ENCODE measurements around the gene CADM4. TPM values are rescaled to one million over a fixed set of nuclear protein-coding genes. Genes with fewer than 3 reads are reported as not detected.

The CADM4 gene
- total and polyA plus RNA-seq, 2 of the 8 experiments (the other 6 are each of a cell fraction or from before 2014, with no cell fraction given): 13.5 to 25.0 TPM

- H3K56ac ChIP-seq (replicated peaks; ENCODE audit: insufficient read length, low read depth, low read length): no peak overlapping the region
- no peaks in the 10 kb centered on the region for H3K27me3 ChIP-seq (replicated peaks in 1 of 4; ENCODE audit: control insufficient read depth in 3 of 4, extremely low read depth in 1 of 4, insufficient read depth in 3 of 4, low read length in 3 of 4)
- TF ChIP-seq RXRA (IDR thresholded peaks at IDR 0.05; ENCODE audit: insufficient read depth, low read depth, low read length) (no peak), CHD1 (IDR thresholded peaks at IDR 0.05; ENCODE audit: low read depth, low read length) (no peak), CHD2 (IDR thresholded peaks at IDR 0.05; ENCODE audit: low read length) (no peak), YY1 (IDR thresholded peaks at IDR 0.05; ENCODE audit: low read depth, low read length) (no peak), CBX5 (IDR thresholded peaks at IDR 0.05; ENCODE audit: low read depth, low read length) (no peak), TEAD4 (IDR thresholded peaks at IDR 0.05; ENCODE audit: low read depth, low read length) (no peak), USF2 (IDR thresholded peaks at IDR 0.05; ENCODE audit: low read length) (no peak), GABPA (IDR thresholded peaks at IDR 0.05; ENCODE audit: borderline replicate concordance, insufficient read depth, low read length) (no peak)
- TF ChIP-seq, protein P1, sequence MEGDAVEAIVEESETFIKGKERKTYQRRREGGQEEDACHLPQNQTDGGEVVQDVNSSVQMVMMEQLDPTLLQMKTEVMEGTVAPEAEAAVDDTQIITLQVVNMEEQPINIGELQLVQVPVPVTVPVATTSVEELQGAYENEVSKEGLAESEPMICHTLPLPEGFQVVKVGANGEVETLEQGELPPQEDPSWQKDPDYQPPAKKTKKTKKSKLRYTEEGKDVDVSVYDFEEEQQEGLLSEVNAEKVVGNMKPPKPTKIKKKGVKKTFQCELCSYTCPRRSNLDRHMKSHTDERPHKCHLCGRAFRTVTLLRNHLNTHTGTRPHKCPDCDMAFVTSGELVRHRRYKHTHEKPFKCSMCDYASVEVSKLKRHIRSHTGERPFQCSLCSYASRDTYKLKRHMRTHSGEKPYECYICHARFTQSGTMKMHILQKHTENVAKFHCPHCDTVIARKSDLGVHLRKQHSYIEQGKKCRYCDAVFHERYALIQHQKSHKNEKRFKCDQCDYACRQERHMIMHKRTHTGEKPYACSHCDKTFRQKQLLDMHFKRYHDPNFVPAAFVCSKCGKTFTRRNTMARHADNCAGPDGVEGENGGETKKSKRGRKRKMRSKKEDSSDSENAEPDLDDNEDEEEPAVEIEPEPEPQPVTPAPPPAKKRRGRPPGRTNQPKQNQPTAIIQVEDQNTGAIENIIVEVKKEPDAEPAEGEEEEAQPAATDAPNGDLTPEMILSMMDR (IDR thresholded peaks at IDR 0.05; ENCODE audit: control extremely low read depth in 1 of 3, insufficient read depth in 1 of 3, low read depth in 1 of 3, low read length in 3 of 3): no peak
Observed at GRCh38 chr19:43678512-43679261, 39.0 kb upstream of the CADM4 start.

More at GRCh38 chr19:43678512-43679261, 39.0 kb upstream of the CADM4 start:
- Histone ChIP-seq H4K20me1 (replicated peaks in 1 of 2; ENCODE audit: control insufficient read depth in 1 of 2, insufficient read depth in 2 of 2, low read length in 2 of 2) (peaks cover 0 to 2% of the 10 kb centered on the region in 2 experiments), H3K4ac (replicated peaks; ENCODE audit: insufficient read length, low read depth, low read length) (no peak overlapping the region), H4K5ac (ENCODE audit: insufficient read length, low read depth, low read length) (no peak overlapping the region), H3K4me1 (replicated peaks in 1 of 4; ENCODE audit: control insufficient read depth in 3 of 4, insufficient read depth in 4 of 4, low read length in 3 of 4) (peaks cover 0 to 6% (median 2%) of the 10 kb centered on the region in 4 experiments; a peak in 3 of 7 replicates), H3K23me2 (ENCODE audit: low read depth, low read length) (no peaks in the 10 kb centered on the region), H3K18ac (ENCODE audit: extremely low read depth, low read length) (no peak overlapping the region), H3K4me3 (ENCODE audit: extremely low read depth in 1 of 4, insufficient read depth in 2 of 4, low read depth in 3 of 4, low read length in 4 of 4) (no peak overlapping the region), H2AK5ac (ENCODE audit: low read depth, low read length) (no peak overlapping the region), H2BK20ac (ENCODE audit: low read length) (no peak overlapping the region), H4K8ac (ENCODE audit: extremely low read depth, insufficient read depth, low read length) (no peak overlapping the region), H3K4me2 (ENCODE audit: insufficient read depth in 1 of 2, low read depth in 2 of 2, low read length in 2 of 2) (no peak overlapping the region), H2BK15ac (ENCODE audit: low read length) (no peak overlapping the region), H2BK12ac (ENCODE audit: low read depth, low read length) (no peak overlapping the region), H2AFZ (ENCODE audit: low read length) (no peak overlapping the region), H3K79me1 (ENCODE audit: low read depth, low read length) (no peaks in the 10 kb centered on the region), H3K9ac (replicated peaks in 1 of 4; ENCODE audit: extremely low read depth in 1 of 4, low read depth in 3 of 4, low read length in 3 of 4) (no peak overlapping the region), H3K9me3 (ENCODE audit: insufficient read depth in 2 of 2, low read depth in 1 of 2, low read length in 1 of 2) (no peaks in the 10 kb centered on the region), H4K91ac (replicated peaks; ENCODE audit: insufficient read length, low read length) (no peak overlapping the region), H3K36me3 (ENCODE audit: control insufficient read depth in 2 of 4, insufficient read depth in 4 of 4, low read length in 3 of 4) (no peaks in the 10 kb centered on the region), H3K14ac (ENCODE audit: insufficient read length) (no peak overlapping the region), H3K23ac (ENCODE audit: insufficient read length) (no peak overlapping the region), H3K79me2 (ENCODE audit: control insufficient read depth in 1 of 2, insufficient read depth in 2 of 2, low read length in 2 of 2) (no peaks in the 10 kb centered on the region), H3K27ac (ENCODE audit: low read depth, low read length) (no peak overlapping the region), H2BK120ac (replicated peaks; ENCODE audit: low read depth, low read length) (no peak overlapping the region), H2BK5ac (ENCODE audit: low read depth, low read length) (no peak overlapping the region)
- ChIA-PET POLR2A (ENCODE audit: partially characterized antibody) (interaction anchor here (0.6 kb wide), 1 partner anchor 44 kb away, joined by 3 read pairs; no protein-coding TSS in a partner anchor), CTCF (ENCODE audit: partially characterized antibody) (interaction anchor here (0.6 to 1.8 kb wide), 8 partner anchors 10 to 106 kb away, joined by 3 to 5 read pairs (median 4); no protein-coding TSS in a partner anchor)
- FAIRE-seq (no peak), DNase-seq (ENCODE audit: low read depth in 1 of 2, low spot score in 2 of 2) (no peak)
- 95% methylated on average over 11 of the region's 11 CpGs; no CpG with 5 or more reads in 1 of the 2 experiments for WGBS, 2 experiments (ENCODE audit: extremely low coverage in 1 of 2, insufficient coverage in 1 of 2, insufficient read length in 1 of 2, insufficient replicate concordance in 2 of 2, low coverage in 1 of 2, low lambda C conversion rate in 2 of 2, missing lambda C conversion rate in 1 of 2)
